HCT116 (cell line): ENCODE measurements around the gene RC3H1. TPM values are rescaled to one million over a fixed set of nuclear protein-coding genes. Genes with fewer than 3 reads are reported as not detected.

Source experiments
- ATAC-seq: fragments of 200-7000 bp; cut with Tn5 transposase; 2 replicates; pipeline ENCODE4 v1.9.1; 2020; ENCODE audit warnings: mild to moderate bottlenecking, moderate library complexity
- BruUV-seq: library from RNA; stranded (reverse); fragments of 400-500 nt; replicated peaks from 2 replicates; lab custom pipeline; 2021; lab: Mats Ljungman, UMichigan
- CTCF ChIA-PET: fragments of 300-600 bp; sonication (Branson Sonifier 250); formaldehyde crosslinking; loops from one replicate; lab custom pipeline; 2021; ENCODE audit warnings: antibody characterized with exemption; lab: Charles Lee
- POLR2A ChIA-PET: fragments of 300-600, 350-600 bp; sonication (Branson Sonifier 250); formaldehyde crosslinking; loops from one replicate; lab custom pipeline; 2021; ENCODE audit warnings: antibody characterized with exemption; lab: Charles Lee
- RAD21 ChIA-PET, 2 experiments: fragments of 300-600 bp; sonication (Branson Sonifier 250); formaldehyde crosslinking; loops; one replicate each; lab custom pipeline; 2023; ENCODE audit warnings: low total read pairs in 2 of 2; ENCODE audit not compliant: uncharacterized antibody in 2 of 2, unreplicated experiment in 2 of 2, low non-redundant PET in 1 of 2; lab: Charles Lee
- DNase-seq: peaks from one replicate; pipeline ENCODE4 v3.0.0-alpha.2; 2010; ENCODE audit warnings: low read depth, low spot score
- H2AFZ ChIP-seq: fragments of 200-600 bp; shearing (Covaris generic), sonication (generic); 2 replicates; pipeline ENCODE4 v1.6.1; 2017; ENCODE audit warnings: low read depth, mixed run types, mixed read lengths, antibody characterized with exemption, low read length; ENCODE audit not compliant: poor library complexity, severe bottlenecking
- H3K27ac ChIP-seq: 2 replicates; pipeline ENCODE4 v1.5.1; 2012; ENCODE audit warnings: low read depth, low read length
- H3K27me3 ChIP-seq: fragments of 200-600 bp; sonication (generic); 2 replicates; pipeline ENCODE4 v1.6.1; 2016; ENCODE audit warnings: mixed run types, low read length, mixed read lengths; ENCODE audit not compliant: insufficient read depth
- H3K36me3 ChIP-seq, 2 experiments: fragments of 200-500 bp in 1 of 2; fragments of 200-600 bp in 1 of 2; sonication (Bioruptor generic) in 1 of 2; sonication (generic) in 1 of 2; 2 replicates each; pipeline versions ENCODE4 v1.5.1 to v1.6.1; 2014 to 2016; ENCODE audit warnings: low read length in 2 of 2, inconsistent platforms in 1 of 2, mixed read lengths in 1 of 2, mixed run types in 1 of 2; ENCODE audit not compliant: insufficient read depth in 2 of 2, control insufficient read depth in 1 of 2
- H3K4me1 ChIP-seq, 2 experiments: fragments of 200-600 bp in 1 of 2; sonication (generic) in 1 of 2; 2 replicates each; pipeline versions ENCODE4 v1.5.1 to v1.6.1; 2012 to 2017; ENCODE audit warnings: low read length in 2 of 2, inconsistent platforms in 1 of 2, mild to moderate bottlenecking in 1 of 2, mixed read lengths in 1 of 2, mixed run types in 1 of 2, moderate library complexity in 1 of 2; ENCODE audit not compliant: insufficient read depth in 2 of 2, control insufficient read depth in 1 of 2
- H3K4me2 ChIP-seq: fragments of 200-600 bp; sonication (generic); 2 replicates; pipeline ENCODE4 v1.6.1; 2017; ENCODE audit warnings: mixed run types, low read length, mixed read lengths
- H3K4me3 ChIP-seq, 2 experiments: fragments of 200-600 bp in 1 of 2; sonication (generic) in 1 of 2; replicated peaks in 1 of 2; 2 replicates each; pipeline ENCODE4 v1.5.1; 2011 to 2016; ENCODE audit warnings: low read length in 2 of 2, control low read depth in 1 of 2, low read depth in 1 of 2, mild to moderate bottlenecking in 1 of 2, mixed read lengths in 1 of 2, mixed run types in 1 of 2
- H3K79me2 ChIP-seq: fragments of 200-600 bp; sonication (generic); 2 replicates; pipeline ENCODE4 v1.6.1; 2017; ENCODE audit warnings: mild to moderate bottlenecking, mixed run types, low read length, moderate library complexity, mixed read lengths; ENCODE audit not compliant: insufficient read depth
- H3K9ac ChIP-seq: fragments of 200-600 bp; sonication (generic); 2 replicates; pipeline ENCODE4 v1.6.1; 2016; ENCODE audit warnings: low read length, mixed read lengths
- H3K9me2 ChIP-seq: fragments of 200-600 bp; sonication (generic), shearing (Covaris generic); 2 replicates; pipeline ENCODE4 v1.6.1; 2017; ENCODE audit warnings: mixed run types, mild to moderate bottlenecking, moderate library complexity; ENCODE audit not compliant: insufficient read depth
- H3K9me3 ChIP-seq, 2 experiments: fragments of 200-500 bp in 1 of 2; fragments of 200-600 bp in 1 of 2; sonication (Bioruptor generic) in 1 of 2; sonication (generic) in 1 of 2; 2 replicates each; pipeline ENCODE4 v1.6.1; 2014 to 2017; ENCODE audit warnings: low read length in 2 of 2, mixed read lengths in 2 of 2, inconsistent platforms in 1 of 2, low read depth in 1 of 2, mild to moderate bottlenecking in 1 of 2, mixed run types in 1 of 2, moderate library complexity in 1 of 2; ENCODE audit not compliant: control insufficient read depth in 1 of 2, insufficient read depth in 1 of 2
- H4K20me1 ChIP-seq: fragments of 200-600 bp; sonication (generic), shearing (Covaris generic); 2 replicates; pipeline ENCODE4 v1.6.1; 2017; ENCODE audit warnings: mixed run types, mild to moderate bottlenecking, moderate library complexity; ENCODE audit not compliant: insufficient read depth
- ATF3 ChIP-seq: IDR thresholded peaks from 2 replicates; pipeline ENCODE4 v1.6.1; 2012
- CEBPB ChIP-seq: IDR thresholded peaks from 2 replicates; pipeline ENCODE4 v1.6.1; 2012; ENCODE audit warnings: low read depth
- CTCF ChIP-seq, 3 experiments: fragments of 200-600 bp in 1 of 3; sonication (generic) in 1 of 3; IDR thresholded peaks in 2 of 3; conservative IDR thresholded peaks in 1 of 3; 2 replicates each; pipeline ENCODE4 v1.5.1; 2012 to 2017; ENCODE audit warnings: low read depth in 2 of 3, low read length in 2 of 3, antibody characterized with exemption in 1 of 3, borderline replicate concordance in 1 of 3, control low read depth in 1 of 3, mild to moderate bottlenecking in 1 of 3, mixed read lengths in 1 of 3, mixed run types in 1 of 3, moderate library complexity in 1 of 3; ENCODE audit not compliant: insufficient read depth in 1 of 3
- EGR1 ChIP-seq: IDR thresholded peaks from 2 replicates; pipeline ENCODE4 v1.6.1; 2012; ENCODE audit warnings: low read depth
- EZH2 ChIP-seq: fragments of 200-600 bp; sonication (generic); IDR thresholded peaks from 2 replicates; pipeline ENCODE4 v1.6.1; 2017; ENCODE audit warnings: antibody characterized with exemption, mixed run types
- FOSL1 ChIP-seq: IDR thresholded peaks from 2 replicates; pipeline ENCODE4 v1.6.1; 2012; ENCODE audit warnings: low read depth
- JUND ChIP-seq: IDR thresholded peaks from 2 replicates; pipeline ENCODE4 v1.6.1; 2012
- POLR2A ChIP-seq: IDR thresholded peaks from 2 replicates; pipeline ENCODE4 v1.7.0; 2011; ENCODE audit warnings: borderline replicate concordance; ENCODE audit not compliant: insufficient read depth, insufficient read length; ENCODE audit errors: extremely low read depth
- POLR2AphosphoS5 ChIP-seq: IDR thresholded peaks from 2 replicates; pipeline ENCODE4 v1.6.1; 2011; ENCODE audit warnings: mild to moderate bottlenecking, low read depth, low read length, moderate library complexity
- RAD21 ChIP-seq: IDR thresholded peaks from 2 replicates; pipeline ENCODE4 v1.6.1; 2012; ENCODE audit warnings: low read depth, mild to moderate bottlenecking
- REST ChIP-seq: IDR thresholded peaks from 2 replicates; pipeline ENCODE4 v1.6.1; 2012; ENCODE audit warnings: low read depth
- SIN3A ChIP-seq: IDR thresholded peaks from 2 replicates; pipeline ENCODE4 v1.6.1; 2012; ENCODE audit warnings: low read depth
- SP1 ChIP-seq: IDR thresholded peaks from 2 replicates; pipeline ENCODE4 v1.6.1; 2012; ENCODE audit warnings: low read depth
- SRF ChIP-seq: IDR thresholded peaks from 2 replicates; pipeline ENCODE4 v1.6.1; 2012; ENCODE audit warnings: low read depth
- TCF7L2 ChIP-seq: IDR thresholded peaks from 2 replicates; pipeline ENCODE4 v1.7.0; 2011; ENCODE audit warnings: borderline replicate concordance, inconsistent platforms; ENCODE audit not compliant: insufficient read depth, insufficient read length; ENCODE audit errors: extremely low read depth
- ZBTB33 ChIP-seq: IDR thresholded peaks from 2 replicates; pipeline ENCODE4 v1.6.1; 2011; ENCODE audit warnings: mild to moderate bottlenecking, low read length, moderate library complexity; ENCODE audit not compliant: insufficient replicate concordance; ENCODE audit errors: extremely low read depth
- ZFX ChIP-seq: fragments of 450-650 bp; IDR thresholded peaks from 2 replicates; pipeline ENCODE4 v1.6.1; 2017
- ZNF274 ChIP-seq: fragments of 200-500 bp; sonication (Bioruptor generic); IDR thresholded peaks from 2 replicates; pipeline ENCODE4 v1.6.1; 2014; ENCODE audit warnings: mild to moderate bottlenecking, low read depth, low read length, inconsistent platforms
- intact Hi-C: fragments of 100-400 bp; cut with micrococcal nuclease; formaldehyde crosslinking; loops from 2 replicates; pipeline ENCODE4 v1.10.0; 2022
- total RNA-seq: library from RNA; stranded (reverse); gene quantifications from one replicate; pipeline ENCODE4 v1.2.1, GENCODE V29; 2021; ENCODE audit not compliant: unreplicated experiment
- TF ChIP-seq, protein P1 (sequence below): IDR thresholded peaks from 2 replicates; pipeline ENCODE4 v1.6.1; 2012

Gene RC3H1
- total RNA-seq, 1 experiment from 2014 or later, result 23.6 TPM

DNA sequence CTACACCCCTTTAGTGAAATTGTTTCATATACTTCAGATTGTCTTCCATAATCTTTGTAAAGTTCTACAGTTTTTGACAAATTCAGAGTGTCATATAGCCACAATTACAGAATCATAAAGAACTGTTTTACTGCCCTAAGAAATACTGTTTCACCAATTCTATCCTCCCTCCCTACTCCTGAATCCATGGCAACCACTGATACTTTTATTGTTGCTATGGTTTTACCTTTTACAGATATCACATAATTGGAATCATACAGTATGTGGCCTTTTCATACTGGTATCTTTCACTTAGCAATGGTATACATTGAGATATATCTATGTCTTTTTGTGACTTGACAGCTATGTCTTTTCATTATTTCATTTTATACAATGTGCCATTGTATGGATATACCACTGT lies 34.1 kb downstream of the RC3H1 start (continued):
- TF ChIP-seq JUND, result no peak
- no peak for TF ChIP-seq ZNF274
- TF ChIP-seq, protein P1, sequence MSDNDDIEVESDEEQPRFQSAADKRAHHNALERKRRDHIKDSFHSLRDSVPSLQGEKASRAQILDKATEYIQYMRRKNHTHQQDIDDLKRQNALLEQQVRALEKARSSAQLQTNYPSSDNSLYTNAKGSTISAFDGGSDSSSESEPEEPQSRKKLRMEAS, result no peak
- no peak for TF ChIP-seq SP1
- no peak for TF ChIP-seq TCF7L2
- no peak for TF ChIP-seq EZH2
- no peak for TF ChIP-seq RAD21

DNA sequence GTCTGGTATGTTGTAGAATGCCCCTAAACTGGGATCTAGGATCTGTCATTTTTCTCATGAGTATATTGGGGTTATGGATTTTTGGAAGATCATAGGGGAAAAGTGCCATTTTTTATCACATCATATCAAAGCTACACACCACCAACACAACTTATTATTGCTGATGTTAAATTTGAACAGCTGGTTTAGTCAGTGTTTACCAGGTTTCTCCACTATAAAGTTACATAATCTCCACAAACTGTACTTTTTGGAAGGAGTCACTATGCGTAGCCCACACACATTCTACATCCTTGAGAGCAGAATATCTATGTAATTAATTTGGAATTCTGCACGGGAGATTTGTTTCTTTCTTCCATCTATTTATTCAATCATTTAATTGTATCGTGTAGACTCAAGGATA lies 35.2 kb downstream of the RC3H1 start:
- TF ChIP-seq ZBTB33 (no peak), SRF (no peak), JUND (no peak), POLR2AphosphoS5 (no peak), REST (no peak), SIN3A (no peak), POLR2A (no peak), CEBPB (no peak), CTCF (IDR thresholded peaks at IDR 0.05 in 2 of 3, conservative IDR thresholded peaks at IDR 0.05 in 1 of 3; ENCODE audit: borderline replicate concordance in 1 of 3, insufficient read depth in 1 of 3, low read depth in 2 of 3, low read length in 2 of 3) (no peak), ZFX (no peak), FOSL1 (no peak), ATF3 (no peak), TCF7L2 (no peak), EGR1 (no peak), SP1 (no peak)
- BruUV-seq, result no TSS peak
- intact Hi-C loops, result no loop called here
- H3K27me3 ChIP-seq, result no peaks in the 10 kb centered on the region
- H3K9me3 ChIP-seq, result no peaks in the 10 kb centered on the region
- H3K79me2 ChIP-seq, result no peaks in the 10 kb centered on the region
- no peak for DNase-seq
- no peaks in the 10 kb centered on the region for H4K20me1 ChIP-seq
- no peaks in the 10 kb centered on the region for H3K4me1 ChIP-seq
- ATAC-seq, result no peak
- H3K9ac ChIP-seq, result no peak overlapping the region
- ChIA-PET POLR2A (no interaction called here), CTCF (no interaction called here), RAD21 (no interaction called here)
- no peak overlapping the region for H3K4me2 ChIP-seq
- H3K36me3 ChIP-seq, result peaks cover 0 to 19% of the 10 kb centered on the region in 2 experiments; a peak in 3 of 4 replicates
- no peak overlapping the region for H3K27ac ChIP-seq
- no peak overlapping the region for H3K4me3 ChIP-seq
- no peaks in the 10 kb centered on the region for H3K9me2 ChIP-seq
- H2AFZ ChIP-seq, result no peak overlapping the region
